GM21528 (cell line): ENCODE results near the gene GPAT3.
"Not testable (repeated sequence)": the region's sequence is repeated elsewhere in the genome, so short reads cannot be mapped to it uniquely, and the experiment has no call there.

Experiments used
- ATAC-seq: cut with Tn5 transposase; IDR thresholded peaks from one replicate; pipeline ENCODE4 v1.9.1; 2021; ENCODE audit warnings: mild to moderate bottlenecking, moderate library complexity; ENCODE audit not compliant: unreplicated experiment, low FRiP score

The GPAT3 gene

DNA sequence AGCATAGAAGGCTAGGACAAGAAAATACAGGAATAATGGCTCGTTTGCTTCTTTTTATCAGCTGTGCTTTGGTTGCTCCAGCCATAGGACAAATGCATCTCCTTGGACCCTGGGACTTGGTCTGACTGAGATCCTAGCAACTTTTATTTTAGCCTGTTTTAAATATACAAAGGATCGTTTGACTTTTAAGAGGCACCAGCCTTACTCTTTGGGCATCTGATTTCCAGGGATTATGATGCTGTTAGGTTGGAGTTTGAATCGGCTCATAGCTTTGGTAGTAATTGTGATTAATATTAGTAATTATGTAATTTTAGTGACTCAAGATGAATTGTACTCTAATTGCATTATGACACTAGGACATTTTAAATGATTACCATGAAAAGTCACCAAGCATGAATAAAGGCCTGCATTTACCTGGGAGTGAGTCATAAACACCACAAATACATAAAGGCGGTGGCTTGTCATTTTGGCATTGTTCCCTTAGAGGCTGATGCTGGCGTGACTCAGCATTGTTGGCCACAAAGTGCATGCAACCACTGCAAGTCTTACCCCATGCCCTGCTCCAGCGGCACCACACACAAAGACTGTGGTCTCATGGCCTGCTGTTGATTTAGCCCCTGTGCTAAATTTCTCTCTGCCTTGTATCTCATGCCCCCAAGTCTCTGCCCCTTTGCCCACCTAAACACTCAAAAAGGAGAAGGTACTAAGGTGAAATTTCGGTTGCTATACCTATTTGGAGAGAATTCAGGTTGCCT is 12.4 kb downstream of the GPAT3 start:
- ATAC-seq, result peak; percentile 81

- no peak for ATAC-seq
These were observed 16.2 kb downstream of the GPAT3 start for GRCh38 chr4:83552083-83552482.

DNA sequence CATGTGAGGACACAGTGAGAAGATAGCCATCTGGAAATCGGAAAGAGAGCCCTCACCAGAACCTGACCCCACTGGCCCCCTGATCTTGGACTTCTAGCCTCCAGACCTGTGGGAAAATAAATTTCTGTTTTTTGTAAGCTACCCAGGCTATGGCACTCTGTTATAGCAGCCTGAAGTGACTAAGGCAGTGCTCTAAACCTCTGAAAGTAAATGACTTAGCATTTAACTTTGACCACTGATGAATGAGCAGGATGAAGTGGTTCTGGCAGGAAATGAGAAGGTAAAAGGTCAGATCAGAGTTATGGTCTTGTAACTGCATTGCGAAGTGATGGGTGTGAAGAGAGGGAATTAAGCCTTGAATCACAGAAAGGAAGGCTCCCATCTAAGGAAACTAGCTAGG is 17.0 kb downstream of the GPAT3 start:
- no peak for ATAC-seq

GRCh38 chr4:83556006-83556707 is 20.2 kb downstream of the GPAT3 start:
- no peak for ATAC-seq

- ATAC-seq, result no peak
These were observed 20.9 kb downstream of the GPAT3 start for GRCh38 chr4:83556816-83557215.

DNA sequence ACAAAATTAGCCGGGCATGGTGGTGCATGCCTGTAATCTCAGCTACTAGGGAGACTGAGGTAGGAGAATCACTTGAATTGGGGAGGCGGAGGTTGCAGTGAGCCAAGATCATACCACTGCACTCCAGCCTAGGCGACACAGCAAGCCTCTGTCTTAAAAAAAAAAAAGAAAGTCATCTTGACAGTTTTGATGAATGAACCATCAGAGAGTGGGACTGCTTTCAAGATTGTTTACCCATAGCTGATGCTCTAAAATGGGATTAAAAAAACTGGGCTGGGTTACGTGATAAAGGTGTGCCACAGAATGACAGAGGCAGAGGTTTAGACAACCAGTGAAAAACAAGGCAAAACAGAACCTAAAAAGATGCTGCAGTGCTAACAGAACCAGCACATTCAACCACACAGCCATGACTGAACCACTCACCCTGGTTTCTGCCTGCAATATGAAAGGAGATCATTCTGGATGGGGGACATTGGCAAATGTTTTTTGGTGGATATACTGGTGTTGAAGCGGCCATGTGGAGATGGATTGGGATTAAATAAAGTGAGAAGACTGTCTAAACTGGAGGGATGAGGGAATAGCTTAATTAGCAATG is 22.2 kb downstream of the GPAT3 start:
- ATAC-seq, result no peak

DNA sequence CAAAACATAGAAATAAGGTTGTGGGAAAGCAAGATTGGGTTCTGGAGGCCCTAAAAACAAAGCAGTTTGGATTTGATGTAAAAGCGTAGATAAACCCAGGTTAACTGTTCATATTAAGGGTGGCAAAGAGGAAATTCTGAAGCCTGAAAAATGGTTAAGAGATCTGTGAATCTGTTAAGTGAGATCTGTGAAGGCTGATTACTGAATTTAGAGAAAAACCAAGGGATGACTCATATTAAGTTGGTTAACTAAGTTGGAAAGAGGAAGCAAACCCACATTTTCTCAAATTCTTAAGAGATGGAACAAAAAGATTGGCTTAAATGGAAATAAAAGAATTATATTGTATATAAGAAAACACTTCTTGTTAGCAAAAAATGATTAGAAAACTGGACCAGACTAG is 22.8 kb downstream of the GPAT3 start:
- no peak for ATAC-seq

DNA sequence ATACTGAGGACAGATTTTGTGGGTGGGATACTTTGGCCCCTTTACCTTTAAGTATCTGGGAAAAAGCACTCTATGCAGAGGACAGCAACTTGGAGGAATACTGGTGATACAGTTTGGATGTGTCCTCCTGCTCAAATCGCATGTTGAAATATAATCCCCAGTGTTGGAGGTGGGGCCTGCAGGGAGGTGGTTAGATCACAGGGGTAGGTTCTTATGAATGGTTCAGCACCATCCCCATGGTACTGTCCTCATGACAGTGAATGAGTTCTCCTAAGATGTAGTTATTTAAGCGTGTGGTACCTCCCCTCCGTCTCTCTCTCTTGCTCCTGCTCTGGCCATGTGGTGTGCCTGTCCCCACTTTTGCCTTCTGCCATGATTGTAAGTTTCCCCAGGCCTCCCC is 24.6 kb downstream of the GPAT3 start:
- ATAC-seq, result no peak

- ATAC-seq, result no peak
These were observed 25.5 kb downstream of the GPAT3 start for GRCh38 chr4:83561381-83561780.

- ATAC-seq, result no peak
These were observed 28.1 kb downstream of the GPAT3 start for GRCh38 chr4:83563998-83564397.

DNA sequence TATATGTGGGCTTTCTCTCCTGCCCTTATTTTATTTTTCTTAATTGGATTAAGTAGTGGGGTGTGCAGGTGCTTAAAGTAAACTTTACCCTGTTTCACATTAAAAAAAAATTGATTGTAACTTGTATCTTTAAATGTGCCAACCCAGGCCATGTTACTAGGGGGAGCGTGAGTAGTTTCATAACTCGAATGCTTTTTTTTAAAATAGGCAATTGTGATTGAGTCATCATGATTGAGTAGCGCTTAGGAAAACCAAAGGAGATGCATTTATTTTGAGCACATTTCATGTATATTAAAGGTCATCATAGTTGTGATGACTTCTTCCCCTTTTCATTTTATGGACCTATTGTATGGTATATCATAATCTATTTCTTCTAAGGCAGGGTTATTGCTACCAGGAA is 32.2 kb downstream of the GPAT3 start:
- ATAC-seq, result no peak

DNA sequence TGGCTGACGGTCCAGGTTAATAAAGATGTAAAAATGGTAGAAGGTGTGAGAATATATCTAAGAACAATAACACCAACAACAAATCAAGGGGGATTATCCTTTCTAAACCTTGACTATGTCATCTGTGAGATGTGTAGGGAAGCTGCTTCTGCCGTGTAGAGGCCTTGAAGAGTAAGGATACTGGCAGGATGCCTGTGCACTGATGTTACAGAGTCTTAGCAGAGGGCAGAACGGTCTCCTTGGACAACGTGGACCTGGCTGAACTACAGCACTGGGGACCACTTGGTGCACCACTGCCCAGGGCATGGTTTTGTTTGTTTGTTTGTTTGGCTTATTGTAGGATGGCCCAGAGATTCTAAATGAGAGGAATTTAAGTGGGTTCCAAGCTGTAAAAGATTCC is 33.5 kb downstream of the GPAT3 start:
- ATAC-seq, result no peak

- ATAC-seq, result peak; percentile 89
These were observed 34.1 kb downstream of the GPAT3 start for GRCh38 chr4:83569987-83570386.

DNA sequence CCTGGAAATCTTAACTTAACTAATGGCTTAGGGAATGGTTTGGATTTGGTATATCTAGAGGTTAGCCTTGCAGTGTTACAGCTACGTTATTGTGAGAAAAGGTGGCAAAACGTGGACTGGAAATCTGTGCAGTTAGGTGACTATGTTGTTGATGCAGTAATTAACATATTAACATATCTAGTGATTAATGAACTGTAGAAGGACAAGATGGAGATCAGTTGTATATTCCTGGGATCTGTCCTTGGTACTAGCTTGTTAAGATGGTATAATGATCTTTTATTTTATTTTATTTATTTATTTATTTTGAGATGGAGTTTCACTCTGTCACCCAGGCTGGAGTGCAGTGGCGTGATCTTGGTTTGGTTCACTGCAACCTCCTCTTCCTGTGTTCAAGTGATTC is 36.9 kb downstream of the GPAT3 start:
- ATAC-seq, result no peak

DNA sequence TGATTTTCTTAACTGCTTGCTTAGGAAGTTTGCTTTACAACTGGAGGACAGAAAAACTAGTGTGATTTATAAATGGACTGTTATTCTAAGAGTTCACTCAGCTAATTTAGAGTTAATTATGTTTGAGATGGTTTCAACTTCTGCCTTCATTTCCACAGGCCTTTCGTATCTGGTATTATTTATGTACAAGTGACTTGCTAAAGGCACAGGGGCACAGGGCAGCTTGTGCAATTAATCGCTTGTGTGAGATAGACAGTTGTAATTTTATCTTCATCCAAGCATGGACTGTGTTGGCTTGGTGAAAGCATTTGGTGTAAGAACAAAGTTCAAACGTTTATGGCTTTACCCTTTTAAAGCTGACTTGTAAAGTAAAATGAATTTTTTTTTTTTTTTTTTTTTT is 38.3 kb downstream of the GPAT3 start:
- ATAC-seq, result no peak

GRCh38 chr4:83576237-83576636 is 40.3 kb downstream of the GPAT3 start:
- ATAC-seq, result not testable (repeated sequence)

GRCh38 chr4:83581411-83582288 is 45.7 kb downstream of the GPAT3 start:
- peak; percentile 90 for ATAC-seq

DNA sequence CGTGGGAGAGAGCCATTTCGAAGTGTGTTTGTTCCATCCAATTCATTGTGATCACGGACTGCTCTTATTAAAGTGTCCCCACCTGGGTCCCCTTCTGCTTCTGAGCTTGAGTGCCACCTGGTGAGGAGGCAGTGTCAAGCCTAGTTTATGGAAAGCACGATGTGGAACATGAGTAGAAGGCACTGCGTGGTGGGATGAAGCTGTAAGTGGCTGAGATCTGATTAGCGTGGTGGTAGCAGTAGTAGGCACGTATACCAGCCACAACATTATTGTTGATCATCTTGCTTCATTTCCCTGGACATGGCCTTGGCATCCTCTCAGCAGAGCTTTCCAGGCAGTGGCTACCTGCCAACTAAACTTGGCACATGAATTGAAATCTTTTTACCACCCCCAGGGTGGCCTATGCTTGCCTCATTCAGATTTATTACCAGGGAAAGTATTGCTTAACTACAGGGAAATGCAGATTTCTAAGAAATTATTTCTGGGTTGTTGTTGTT is 46.4 kb downstream of the GPAT3 start:
- no peak for ATAC-seq

GRCh38 chr4:83585982-83586508 is 50.1 kb downstream of the GPAT3 start:
- ATAC-seq, result no peak

GRCh38 chr4:83589279-83589678 is 53.4 kb downstream of the GPAT3 start:
- ATAC-seq, result no peak
